H1 (cell line): Measurements from ENCODE around the gene SLC38A5. TPM values are rescaled to one million over a fixed set of nuclear protein-coding genes. Genes with fewer than 3 reads are reported as not detected.

Source experiments
- BCL11A ChIP-seq, 2 experiments: IDR thresholded peaks; one replicate each; pipeline ENCODE4 v1.6.1; 2011; ENCODE audit warnings: low read depth in 2 of 2, low read length in 2 of 2, mild to moderate bottlenecking in 2 of 2
- CHD1 ChIP-seq: IDR thresholded peaks from 2 replicates; pipeline ENCODE4 v1.6.1; 2012; ENCODE audit warnings: low read depth, low read length, improper control_type of control experiment
- CHD2 ChIP-seq: IDR thresholded peaks from 2 replicates; pipeline ENCODE4 v1.6.1; 2012; ENCODE audit warnings: low read length, improper control_type of control experiment
- CTBP2 ChIP-seq: IDR thresholded peaks from 2 replicates; pipeline ENCODE4 v1.7.0; 2011; ENCODE audit warnings: borderline replicate concordance, mild to moderate bottlenecking, moderate library complexity, mixed read lengths, low read length; ENCODE audit not compliant: insufficient read depth, insufficient read length
- EZH2 ChIP-seq: fragments of 200-600 bp; sonication (generic); IDR thresholded peaks from 2 replicates; pipeline ENCODE4 v1.7.1; 2012; ENCODE audit warnings: low read depth, mild to moderate bottlenecking, moderate library complexity, low read length, inconsistent platforms; ENCODE audit not compliant: severe bottlenecking
- GABPA ChIP-seq: IDR thresholded peaks from 2 replicates; pipeline ENCODE4 v1.6.1; 2011; ENCODE audit warnings: mild to moderate bottlenecking, low read length, moderate library complexity, borderline replicate concordance; ENCODE audit not compliant: insufficient read depth
- KDM1A ChIP-seq: fragments of 200-600, 300-600 bp; sonication (generic); IDR thresholded peaks from 2 replicates; pipeline ENCODE4 v1.7.1; 2016; ENCODE audit warnings: mild to moderate bottlenecking, low read length, borderline replicate concordance
- KDM4A ChIP-seq: IDR thresholded peaks from one replicate; pipeline ENCODE4 v1.7.1; 2012; ENCODE audit warnings: low read depth, mild to moderate bottlenecking, moderate library complexity, low read length, inconsistent platforms; ENCODE audit not compliant: severe bottlenecking
- KDM5A ChIP-seq: fragments of 200-600 bp; IDR thresholded peaks from 2 replicates; pipeline ENCODE4 v1.7.1; 2012; ENCODE audit warnings: mild to moderate bottlenecking, low read length, inconsistent platforms, mixed read lengths
- MAFK ChIP-seq: IDR thresholded peaks from 2 replicates; pipeline ENCODE4 v1.6.1; 2012; ENCODE audit warnings: low read depth, mild to moderate bottlenecking, improper control_type of control experiment, low read length
- NRF1 ChIP-seq: IDR thresholded peaks from 2 replicates; pipeline ENCODE4 v1.6.1; 2011; ENCODE audit warnings: mild to moderate bottlenecking, low read depth, low read length, improper control_type of control experiment
- PHF8 ChIP-seq: fragments of 200-600 bp; sonication (generic); conservative IDR thresholded peaks from 2 replicates; pipeline ENCODE4 v1.7.1; 2012; ENCODE audit warnings: low read depth, mild to moderate bottlenecking, inconsistent platforms, low read length, moderate library complexity
- POLR2A ChIP-seq, 2 experiments: IDR thresholded peaks; 1 replicate in 1 of 2; 2 replicates in 1 of 2; pipeline ENCODE4 v1.6.1; 2011; ENCODE audit warnings: low read depth in 2 of 2, low read length in 2 of 2, mild to moderate bottlenecking in 2 of 2; ENCODE audit errors: control extremely low read depth in 1 of 2
- POLR2AphosphoS5 ChIP-seq: IDR thresholded peaks from 2 replicates; pipeline ENCODE4 v1.6.1; 2011; ENCODE audit warnings: low read depth, low read length
- RFX5 ChIP-seq: IDR thresholded peaks from 2 replicates; pipeline ENCODE4 v1.6.1; 2011; ENCODE audit warnings: low read depth, low read length, improper control_type of control experiment, borderline replicate concordance
- SIN3A ChIP-seq, 2 experiments: IDR thresholded peaks in 1 of 2; conservative IDR thresholded peaks in 1 of 2; 2 replicates each; pipeline ENCODE4 v1.6.1; 2011 to 2012; ENCODE audit warnings: low read length in 2 of 2, improper control_type of control experiment in 1 of 2, low read depth in 1 of 2, mild to moderate bottlenecking in 1 of 2
- SIX5 ChIP-seq: IDR thresholded peaks from 2 replicates; pipeline ENCODE4 v1.6.1; 2011; ENCODE audit warnings: mild to moderate bottlenecking, low read depth, low read length
- SP2 ChIP-seq: IDR thresholded peaks from 2 replicates; pipeline ENCODE4 v1.6.1; 2012; ENCODE audit warnings: mild to moderate bottlenecking, low read length, inconsistent platforms
- TAF1 ChIP-seq: IDR thresholded peaks from 2 replicates; pipeline ENCODE4 v1.6.1; 2011; ENCODE audit warnings: mild to moderate bottlenecking, low read depth, low read length
- TAF7 ChIP-seq: optimal IDR thresholded peaks from 2 replicates; pipeline ENCODE3; 2011; ENCODE audit warnings: low read depth, mild to moderate bottlenecking, inconsistent platforms, low read length, moderate library complexity, borderline replicate concordance
- TBP ChIP-seq: IDR thresholded peaks from 2 replicates; pipeline ENCODE4 v1.6.1; 2011; ENCODE audit warnings: low read depth, low read length, improper control_type of control experiment
- TEAD4 ChIP-seq: IDR thresholded peaks from 2 replicates; pipeline ENCODE4 v1.6.1; 2012; ENCODE audit warnings: low read depth, low read length, inconsistent platforms, mixed read lengths
- USF2 ChIP-seq: IDR thresholded peaks from 2 replicates; pipeline ENCODE4 v1.6.1; 2011; ENCODE audit warnings: low read length, improper control_type of control experiment
- YY1 ChIP-seq: IDR thresholded peaks from 2 replicates; pipeline ENCODE4 v1.6.1; 2011; ENCODE audit warnings: low read depth, mild to moderate bottlenecking, low read length
- polyA plus RNA-seq, 7 experiments: library from polyadenylated mRNA; depleted of rRNA in 3 of 7; stranded (reverse) in 5 of 7; unstranded in 2 of 7; fragments of >200 nt in 5 of 7; fragments of 200-250 nt in 2 of 7; gene quantifications; 1 replicate in 5 of 7; 2 replicates in 1 of 7; 4 replicates in 1 of 7; pipeline versions ENCODE4 v1.2.1 to v1.2.3, GENCODE V29; 2011 to 2013; ENCODE audit warnings: missing spikeins in 2 of 7, mixed read lengths in 2 of 7
- total RNA-seq: library from RNA; stranded (reverse); fragmentation: NEBNext Ultra II Directional; extraction: Animal tissue kit (Norgen Biotek cat#: 25700); gene quantifications from 2 replicates; pipeline ENCODE4 v1.2.1, GENCODE V29; 2021

The SLC38A5 gene
- total and polyA plus RNA-seq, 2 of the 8 experiments (the other 6 are each of a cell fraction or from before 2014, with no cell fraction given): 70.9 to 106 TPM

- TF ChIP-seq KDM5A (no peak), CTBP2 (no peak), USF2 (no peak), NRF1 (no peak), CHD1 (no peak), KDM1A (no peak), CHD2 (no peak), TEAD4 (0 out of 2 replicates have a peak, but pooled peaks have one; percentile 26), PHF8 (peak; percentile 40; the same call in 1 of the 2 replicates), SP2 (no peak), TBP (no peak), RFX5 (no peak), SIN3A (conservative IDR thresholded peaks at IDR 0.05 in 1 of 2, IDR thresholded peaks at IDR 0.05 in 1 of 2; ENCODE audit: low read depth in 1 of 2, low read length in 2 of 2) (peak in 1 of 2 experiments; percentile 61; a peak in 1 of 4 replicates), GABPA (no peak), YY1 (peak; percentile 95), BCL11A (IDR thresholded peaks at IDR 0.05; ENCODE audit: low read depth in 2 of 2, low read length in 2 of 2) (no peak), MAFK (no peak), POLR2A (IDR thresholded peaks at IDR 0.05; ENCODE audit: control extremely low read depth in 1 of 2, low read depth in 2 of 2, low read length in 2 of 2) (no peak; a peak in 1 of 3 replicates), EZH2 (no peak), KDM4A (peak; percentile 68), POLR2AphosphoS5 (no peak), SIX5 (peak; percentile 39), TAF7 (no peak), TAF1 (no peak)
These were observed 5.9 kb upstream of the SLC38A5 start, which contains the start of gene FTSJ1 (continued) for GRCh38 chrX:48475774-48476577.
